Forelimb muscle (tissue), 1 donor: Measurements from ENCODE around the gene KRTAP10-8. TPM values are rescaled to one million over a fixed set of nuclear protein-coding genes. Genes with fewer than 3 reads are reported as not detected.
"Not testable (repeated sequence)": the region's sequence is repeated elsewhere in the genome, so short reads cannot be mapped to it uniquely, and the experiment has no call there.

Source experiments
- DNase-seq: peaks from one replicate; pipeline ENCODE4 v3.0.0-alpha.2; 2013; ENCODE audit warnings: low read depth
- polyA plus RNA-seq: library from polyadenylated mRNA; unstranded; fragments of 120-200 nt; gene quantifications from one replicate; pipeline ENCODE4 v1.2.1, GENCODE V29; 2013; ENCODE audit not compliant: insufficient read length

KRTAP10-8 gene
- polyA plus RNA-seq, 1 donor: not detected

DNA sequence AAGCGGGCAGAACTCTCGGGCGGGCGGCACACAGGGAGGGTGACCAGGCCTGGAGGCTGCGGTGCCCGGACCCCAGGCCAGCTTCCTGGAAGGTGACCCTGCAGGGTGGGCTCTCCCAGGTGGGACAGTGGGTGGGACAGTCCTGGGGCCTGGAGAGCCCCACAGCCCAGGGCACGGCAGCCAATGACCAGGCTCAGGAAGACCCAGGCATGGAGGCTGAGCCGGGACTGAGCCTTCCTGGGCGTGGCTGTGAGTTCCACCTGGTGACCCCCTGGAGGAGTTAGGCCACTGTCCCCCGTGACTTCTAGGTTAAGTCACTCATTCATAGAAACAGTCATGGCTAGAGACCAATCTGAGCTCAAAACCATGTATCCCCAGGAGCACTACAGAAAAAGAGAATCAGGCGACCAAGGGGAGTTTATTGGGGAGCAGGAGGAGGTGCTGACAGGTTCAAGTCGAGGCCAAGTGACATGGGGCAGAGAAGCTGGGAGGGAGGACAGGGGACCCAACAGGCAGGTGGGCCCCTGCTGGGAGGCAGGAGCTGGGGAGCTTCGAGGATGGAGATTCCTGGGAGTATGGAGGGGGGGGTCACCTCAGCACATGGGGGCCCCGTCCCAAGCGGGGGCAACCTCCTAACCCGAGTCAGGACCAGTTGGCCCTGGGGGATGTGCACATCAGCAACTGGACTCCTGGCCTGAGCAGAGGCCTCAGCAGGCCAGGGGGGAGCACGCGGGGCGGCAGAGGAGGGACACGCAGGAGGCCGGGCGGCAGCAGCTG, 32.6 kb upstream of the KRTAP10-8 start:
- DNase-seq: no peak

DNA sequence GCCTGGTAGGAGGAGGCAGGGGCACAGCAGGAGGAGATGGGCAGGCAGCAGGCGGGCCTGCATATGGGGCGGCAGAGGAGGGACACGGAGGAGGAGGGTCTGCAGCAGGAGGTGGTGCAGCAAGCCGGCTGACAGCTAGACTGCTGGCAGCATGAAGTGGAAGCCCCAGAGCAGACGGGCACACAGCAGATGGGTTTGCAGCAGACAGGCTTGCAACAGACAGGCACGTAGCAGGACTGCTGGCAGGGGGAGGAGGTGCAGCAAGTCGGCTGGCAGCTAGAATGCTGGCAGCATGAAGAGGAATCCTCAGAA, 32.1 kb upstream of the KRTAP10-8 start:
- no peak for DNase-seq

DNA sequence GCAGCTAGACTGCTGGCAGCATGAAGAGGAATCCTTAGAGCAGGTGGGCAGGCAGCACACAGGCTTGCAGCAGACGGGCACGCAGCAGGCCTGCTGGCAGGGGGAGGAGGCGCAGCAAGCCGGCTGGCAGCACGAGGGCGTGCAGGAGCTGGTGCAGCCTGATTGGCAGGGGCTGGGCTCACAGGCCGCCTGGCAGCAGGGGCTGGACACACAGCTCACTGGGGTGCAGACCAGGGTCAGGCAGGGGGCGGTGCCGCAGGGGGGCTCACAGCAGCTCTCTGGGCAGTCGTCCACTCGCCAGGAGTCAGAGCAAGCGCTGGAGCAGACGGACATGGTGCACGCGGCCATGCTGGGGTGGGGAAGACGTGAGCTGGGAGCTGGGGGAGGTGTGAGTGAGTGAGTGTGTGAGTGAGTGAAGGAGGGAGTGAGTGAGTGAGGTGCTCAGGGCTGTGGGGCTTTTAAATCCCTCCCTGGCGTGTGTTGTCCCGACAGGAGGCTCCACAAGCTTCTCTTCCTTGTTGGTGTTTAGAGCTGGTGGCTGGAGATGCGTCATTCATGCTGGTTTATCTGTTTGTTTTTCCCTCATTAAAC, 31.6 kb upstream of the KRTAP10-8 start, which contains the start of gene KRTAP10-5:
TSS of gene KRTAP10-5 (minus strand) at position 374 of the 591 bp plus-strand sequence. CDS start at position 348, 26 bp downstream.
- not testable (repeated sequence) for DNase-seq

DNA sequence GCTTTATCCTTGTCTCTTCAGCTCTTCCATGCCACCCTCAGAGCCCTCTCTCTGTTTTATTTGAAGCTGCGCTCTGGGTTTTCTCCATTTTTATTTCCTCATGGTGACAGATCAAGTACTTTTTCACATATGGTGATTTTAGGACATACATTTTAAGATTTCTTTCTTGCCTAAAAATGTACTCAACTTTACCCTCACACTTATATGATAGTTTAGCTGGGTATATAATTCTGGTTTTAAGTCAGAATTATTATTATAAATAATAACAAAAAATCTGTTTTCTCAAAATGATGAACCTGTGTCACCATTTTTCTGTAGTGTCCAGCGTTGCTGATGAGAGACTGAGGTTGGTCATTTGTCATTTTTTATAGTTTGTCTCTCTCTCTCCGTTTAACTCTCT, 30.7 kb upstream of the KRTAP10-8 start:
- DNase-seq: no peak

DNA sequence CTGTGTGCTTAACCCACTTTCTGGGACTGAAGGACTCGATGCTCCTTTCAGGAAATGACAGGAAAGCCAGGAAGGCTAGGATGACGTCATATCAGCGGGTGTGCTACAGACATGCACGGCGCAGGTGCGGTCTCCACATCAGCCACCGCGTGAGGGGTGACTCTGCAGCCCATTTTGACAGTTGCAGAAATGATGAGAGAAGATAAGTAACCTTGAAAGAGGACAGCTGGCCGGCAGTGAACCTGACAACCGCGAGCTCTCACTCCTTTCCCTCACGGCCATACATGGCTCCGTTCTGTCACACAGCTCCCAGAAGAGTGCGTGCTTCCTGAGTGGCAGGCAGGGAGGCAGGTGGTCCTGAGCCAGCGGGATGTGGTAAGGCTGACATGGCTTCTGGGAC, 29.8 kb upstream of the KRTAP10-8 start:
- DNase-seq: no peak

DNA sequence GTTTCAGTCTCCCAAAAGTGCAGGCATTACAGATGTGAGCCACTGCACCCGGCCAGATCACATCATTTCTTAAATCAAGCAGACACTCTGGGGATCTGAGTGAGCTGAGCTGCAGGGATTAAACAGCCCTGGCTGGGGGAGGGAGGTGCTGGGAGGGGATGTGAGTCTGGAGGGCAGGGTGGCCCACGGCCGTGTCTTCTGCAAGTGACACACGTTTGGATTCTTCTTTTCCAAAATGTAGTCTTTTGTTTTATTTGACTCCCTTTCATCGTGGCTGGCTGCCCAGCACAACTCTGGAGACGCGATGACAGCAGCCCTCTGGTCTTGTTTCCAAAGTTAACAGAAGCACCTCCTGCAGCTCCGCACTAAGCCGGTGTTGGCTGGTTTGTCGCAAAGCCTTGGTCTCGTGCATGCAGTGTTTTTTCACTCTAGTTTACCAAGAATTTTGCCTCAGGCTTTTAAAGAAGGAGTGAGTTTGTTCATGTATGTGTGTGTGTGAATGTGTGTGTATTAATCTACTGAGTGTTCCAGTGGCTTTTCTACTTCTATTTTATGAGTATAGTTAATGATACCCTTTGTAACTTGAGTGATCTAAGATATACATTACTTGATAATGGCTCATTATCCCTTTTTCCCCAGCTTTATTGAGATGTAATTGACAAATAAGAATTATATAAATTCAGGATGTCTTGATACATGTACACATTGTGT, 28.6 kb upstream of the KRTAP10-8 start:
- DNase-seq: no peak

DNA sequence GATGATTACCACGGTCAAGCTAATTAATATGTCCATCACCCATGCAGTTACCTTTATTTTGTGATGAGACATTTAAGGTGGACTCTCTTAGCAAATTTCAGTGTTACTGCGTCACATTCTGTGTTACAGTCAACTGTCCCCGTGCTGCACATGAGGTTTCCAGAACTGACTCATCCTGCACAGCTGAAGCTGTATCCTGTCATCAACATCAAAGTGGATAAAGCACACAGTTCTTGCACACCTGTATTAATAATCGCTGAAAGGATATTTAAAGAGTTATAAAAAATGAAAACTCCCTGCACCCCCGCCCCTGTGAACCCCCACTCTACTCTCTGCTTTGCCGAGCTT, 28.1 kb upstream of the KRTAP10-8 start:
- DNase-seq: no peak

DNA sequence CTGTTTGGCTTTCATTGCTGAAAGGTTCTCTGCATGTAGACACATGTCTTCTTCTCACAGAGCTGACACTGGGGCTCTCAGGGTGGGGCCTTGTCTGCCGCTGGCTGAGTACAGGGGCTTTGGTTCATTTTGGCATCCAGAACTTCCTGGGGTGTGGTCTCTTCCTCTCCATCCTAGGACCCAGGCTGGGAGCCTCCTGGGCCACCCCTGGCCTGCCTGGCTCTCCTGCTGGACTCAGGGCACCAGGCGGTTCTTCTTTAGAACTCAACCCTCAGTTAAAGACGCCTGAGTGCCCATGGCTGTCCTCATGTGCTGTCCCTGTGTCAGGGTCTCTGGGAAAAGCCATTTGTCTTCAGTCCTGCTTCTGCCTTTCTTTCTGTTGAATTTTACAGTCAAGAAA, 26.0 kb upstream of the KRTAP10-8 start:
- DNase-seq: no peak

DNA sequence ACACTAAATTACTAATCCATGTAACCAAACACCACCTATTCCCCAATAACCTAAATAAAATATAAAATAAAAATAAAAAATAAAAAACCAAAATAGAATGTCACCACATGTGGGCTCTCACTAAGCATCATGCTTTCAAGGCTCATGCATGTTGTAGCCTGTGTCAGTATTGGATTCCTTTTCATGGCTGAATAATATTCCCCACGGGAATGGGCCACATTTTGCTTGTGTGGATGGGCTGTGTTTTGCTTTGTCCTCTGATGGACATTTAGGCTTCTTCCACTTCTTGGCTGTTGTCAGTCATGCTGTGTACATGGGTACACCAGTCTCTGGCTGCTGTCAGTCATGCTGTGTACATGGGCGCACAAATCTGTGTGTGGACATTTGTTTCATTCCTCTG, 22.8 kb upstream of the KRTAP10-8 start:
- no peak for DNase-seq

DNA sequence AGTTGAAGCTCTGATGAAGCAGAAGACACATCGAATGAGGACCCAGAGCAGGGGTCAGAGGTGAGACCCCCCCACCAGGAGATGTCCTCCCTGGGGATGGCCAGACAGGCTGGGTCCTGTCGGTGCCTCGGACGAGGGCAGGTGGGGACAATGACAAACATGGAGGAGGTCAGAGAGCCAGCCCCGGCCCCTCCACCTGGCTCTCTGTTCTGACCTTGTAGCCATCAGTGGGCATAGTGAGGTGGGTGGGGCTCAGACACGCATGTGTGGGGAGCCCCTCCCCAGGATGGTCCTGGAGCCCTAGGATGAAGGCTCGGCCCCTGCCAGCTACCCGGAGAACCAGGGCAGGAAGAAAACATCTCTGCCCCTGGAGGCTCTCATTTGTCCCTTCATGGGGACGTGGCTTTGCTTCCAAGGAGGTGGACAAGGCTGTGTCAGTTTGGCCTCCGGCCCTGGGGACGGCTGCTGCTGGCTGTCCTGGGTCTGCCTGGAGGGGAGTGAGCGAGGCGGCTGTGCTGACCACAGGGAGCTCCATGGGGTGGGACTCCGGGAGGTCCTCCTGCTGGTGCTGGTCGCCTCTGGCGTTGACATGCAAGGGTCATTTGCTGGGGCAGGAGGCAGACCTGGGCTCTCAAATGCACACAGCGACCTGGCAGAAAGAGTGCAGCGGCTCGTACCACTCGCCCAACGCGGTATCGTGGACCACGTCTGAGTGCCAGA, 22.1 kb upstream of the KRTAP10-8 start:
- no peak for DNase-seq

DNA sequence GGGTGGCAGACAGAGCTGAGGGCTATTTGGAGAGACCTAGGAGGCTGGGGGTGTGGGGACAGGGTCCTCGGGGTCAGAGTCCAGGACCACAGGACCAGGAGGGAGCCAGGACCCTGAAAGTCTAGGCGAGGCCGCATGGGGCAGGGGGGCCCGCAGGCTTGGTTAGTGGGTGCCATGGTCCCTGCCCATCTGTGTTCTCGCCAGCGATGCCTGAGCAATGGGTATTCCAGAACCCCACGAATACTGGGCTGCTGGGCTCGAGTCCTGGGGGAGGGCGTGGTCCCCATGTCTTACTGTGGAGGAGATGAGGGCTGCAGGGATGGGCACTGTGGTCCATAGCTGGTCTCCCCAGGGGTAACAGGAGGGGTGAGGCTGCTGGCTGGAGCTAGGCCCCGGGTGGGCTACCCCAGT, 21.6 kb upstream of the KRTAP10-8 start:
- DNase-seq: no peak

DNA sequence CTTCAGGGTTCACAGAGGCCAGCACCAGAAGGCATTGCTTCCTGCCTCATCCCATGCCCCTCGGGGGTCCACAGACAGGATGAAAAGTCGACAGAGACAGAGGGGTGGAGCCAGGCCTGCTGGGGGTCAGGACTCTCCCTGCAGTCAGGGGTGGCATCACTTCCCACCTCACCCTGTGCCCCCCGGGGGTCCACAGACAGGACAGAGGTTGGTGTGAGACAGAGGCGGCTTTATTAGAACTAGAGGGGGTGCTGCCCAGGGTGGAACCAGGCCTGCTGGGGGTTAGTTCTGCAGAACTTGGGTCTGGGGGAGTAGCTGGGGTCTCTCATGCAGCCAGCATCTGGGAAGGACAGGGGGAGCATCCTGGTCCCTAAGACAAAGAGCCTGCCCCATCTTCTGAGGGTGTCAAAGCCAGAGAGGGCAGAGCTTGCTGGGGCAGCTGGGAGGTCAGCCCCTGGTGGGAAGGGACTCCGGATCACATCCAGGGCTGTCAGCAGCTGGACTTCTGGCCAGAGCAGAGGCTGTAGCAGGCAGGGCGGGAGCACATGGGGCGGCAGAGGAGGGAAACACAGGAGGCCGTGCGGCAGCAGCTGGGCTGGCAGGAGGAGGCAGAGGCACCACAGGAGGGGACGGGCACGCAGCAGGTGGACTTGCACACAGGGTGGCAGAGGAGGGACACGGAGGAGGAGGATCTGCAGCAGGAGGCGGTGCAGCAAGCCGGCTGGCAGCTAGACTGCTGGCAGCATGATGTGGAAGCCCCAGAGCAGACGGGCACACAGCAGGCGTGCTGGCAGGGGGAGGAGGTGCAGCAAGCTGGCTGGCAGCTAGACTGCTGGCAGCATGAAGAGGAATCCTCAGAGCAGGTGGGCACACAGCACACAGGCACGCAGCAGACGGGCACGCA, 20.7 kb upstream of the KRTAP10-8 start:
- DNase-seq: not testable (repeated sequence)

DNA sequence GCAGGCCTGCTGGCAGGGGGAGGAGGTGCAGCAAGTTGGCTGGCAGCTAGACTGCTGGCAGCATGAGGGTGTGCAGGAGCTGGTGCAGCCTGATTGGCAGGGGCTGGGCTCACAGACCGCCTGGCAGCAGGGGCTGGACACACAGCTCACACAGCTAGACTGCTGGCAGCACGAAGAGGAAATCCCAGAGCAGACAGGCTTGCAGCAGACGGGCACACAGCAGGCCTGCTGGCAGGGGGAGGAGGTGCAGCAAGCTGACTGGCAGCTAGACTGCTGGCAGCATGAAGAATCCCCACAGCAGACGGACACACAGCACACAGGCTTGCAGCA, 20.1 kb upstream of the KRTAP10-8 start:
- DNase-seq: not testable (repeated sequence)

DNA sequence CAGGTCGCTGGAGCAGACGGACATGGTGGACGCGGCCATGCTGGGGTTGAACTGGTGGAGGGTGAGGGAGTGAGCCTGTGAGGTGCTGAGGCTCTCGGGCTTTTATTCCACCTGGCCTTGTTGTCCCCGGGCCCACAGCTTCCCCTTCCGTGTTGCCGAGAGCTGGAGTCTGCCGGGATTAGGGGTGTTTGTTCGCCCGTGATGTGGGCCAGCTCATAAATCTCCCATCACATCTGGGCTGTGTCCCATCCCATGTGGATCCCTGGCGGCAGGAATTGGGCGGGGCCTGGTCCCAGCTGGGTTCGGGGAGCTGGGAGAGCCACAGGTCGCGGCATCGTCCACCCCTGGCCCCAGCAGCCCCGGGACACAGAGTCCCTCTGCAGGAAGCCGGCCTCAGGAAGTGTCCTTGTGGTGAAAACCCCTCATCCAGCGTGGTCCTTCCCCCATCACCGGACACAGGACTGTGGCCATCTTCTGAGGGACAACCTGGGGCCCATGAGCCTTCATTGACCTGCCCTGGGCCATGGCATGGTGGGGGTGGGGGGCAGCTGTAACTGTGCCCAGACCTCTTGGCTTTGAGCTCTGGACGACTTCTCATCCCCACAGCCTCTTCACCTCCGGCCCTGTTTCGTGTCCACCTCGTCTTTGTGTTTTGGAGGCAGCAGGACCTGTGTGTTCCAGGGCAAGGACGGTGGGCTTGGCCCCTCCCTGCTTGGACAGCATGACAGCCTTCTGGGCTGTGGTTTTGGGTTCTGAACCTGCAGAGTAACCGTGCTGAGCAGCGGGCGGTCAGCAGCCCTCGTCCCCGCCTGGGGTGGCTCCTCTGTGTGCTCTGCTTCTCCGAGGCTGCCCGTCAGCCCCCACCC, 19.2 kb upstream of the KRTAP10-8 start, which contains the start of gene KRTAP10-6:
TSS of gene KRTAP10-6 (minus strand) at position 60 of the 866 bp plus-strand sequence. CDS start at position 39, 21 bp downstream.
- DNase-seq: no peak

DNA sequence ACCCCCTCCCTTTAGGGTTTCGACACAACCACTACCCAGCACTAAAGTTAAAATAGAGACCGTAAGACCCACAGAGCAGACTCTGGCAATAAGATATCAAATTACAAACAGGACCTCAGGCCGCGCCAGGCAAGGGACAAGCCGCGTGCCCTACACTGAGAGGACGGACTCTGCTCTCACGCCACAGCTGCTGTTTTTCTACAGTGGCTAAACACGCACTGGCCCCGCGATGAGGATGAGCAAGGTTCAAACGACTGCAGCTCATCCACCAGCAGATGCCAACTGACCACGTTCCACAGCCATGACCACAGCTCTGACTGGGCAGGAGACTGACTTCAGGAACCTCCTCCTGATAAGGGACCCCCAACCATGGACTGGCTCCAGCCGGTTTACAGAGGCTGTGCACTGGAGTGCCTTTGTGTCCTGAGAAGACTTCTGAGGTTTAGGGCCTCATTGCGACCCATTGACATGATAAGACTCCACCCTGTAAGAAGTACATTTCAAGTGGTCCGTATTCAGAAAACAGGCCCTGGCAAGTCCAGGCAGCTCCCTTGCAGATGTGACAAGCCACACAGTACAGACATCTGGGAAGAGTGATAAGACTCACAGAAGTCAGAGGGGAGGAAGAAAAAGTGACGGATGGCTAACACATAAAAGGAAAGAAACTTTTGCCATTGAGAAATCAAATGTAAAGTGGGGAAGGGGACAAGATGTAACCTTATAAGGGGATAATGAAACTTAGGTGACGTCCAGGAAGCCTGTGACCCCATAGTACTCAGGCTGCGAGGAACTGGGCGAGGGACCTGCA, 18.1 kb upstream of the KRTAP10-8 start:
- DNase-seq: no peak

DNA sequence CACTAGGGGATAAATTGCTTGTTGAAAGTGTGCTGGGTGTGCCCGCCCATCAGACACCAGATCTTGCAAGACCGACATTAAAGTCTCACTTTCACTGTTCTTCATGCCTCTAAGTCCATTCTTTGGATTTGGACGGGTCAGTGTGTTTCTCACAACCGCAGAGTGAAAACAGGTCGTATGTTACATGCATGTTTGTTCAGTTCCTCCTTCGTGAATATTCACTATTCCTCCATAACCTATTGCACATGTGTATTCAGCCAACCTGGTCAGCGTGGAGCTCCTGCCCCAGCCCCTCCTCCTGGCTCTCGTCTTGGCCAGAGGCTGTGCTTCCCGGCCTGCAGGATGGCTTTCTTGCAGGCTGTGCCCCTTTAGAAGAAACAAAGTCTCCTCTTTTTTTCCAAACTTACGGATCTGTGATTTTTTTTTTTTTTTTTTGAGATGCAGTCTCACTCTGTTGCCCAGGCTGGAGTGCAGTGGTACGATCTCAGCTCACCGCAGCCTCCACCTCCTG, 17.4 kb upstream of the KRTAP10-8 start:
- DNase-seq: no peak

DNA sequence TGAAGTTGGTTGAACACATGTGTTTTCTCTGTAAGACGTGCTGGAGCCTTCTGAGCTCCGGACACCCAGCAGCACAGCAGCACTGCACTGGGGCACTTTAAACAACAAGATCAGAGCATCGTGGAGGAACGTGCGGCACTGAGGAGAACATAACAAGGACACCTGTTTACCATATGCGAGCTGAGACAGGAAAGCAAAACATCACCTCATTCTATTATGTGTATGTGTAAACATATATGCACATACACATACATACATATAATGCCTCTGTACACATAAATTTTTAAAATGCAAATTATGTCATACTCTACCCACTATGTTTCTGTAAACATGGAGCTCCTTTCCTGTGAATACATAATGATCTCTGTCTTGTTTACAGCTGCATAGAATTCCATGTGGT, 16.4 kb upstream of the KRTAP10-8 start:
- DNase-seq: no peak

DNA sequence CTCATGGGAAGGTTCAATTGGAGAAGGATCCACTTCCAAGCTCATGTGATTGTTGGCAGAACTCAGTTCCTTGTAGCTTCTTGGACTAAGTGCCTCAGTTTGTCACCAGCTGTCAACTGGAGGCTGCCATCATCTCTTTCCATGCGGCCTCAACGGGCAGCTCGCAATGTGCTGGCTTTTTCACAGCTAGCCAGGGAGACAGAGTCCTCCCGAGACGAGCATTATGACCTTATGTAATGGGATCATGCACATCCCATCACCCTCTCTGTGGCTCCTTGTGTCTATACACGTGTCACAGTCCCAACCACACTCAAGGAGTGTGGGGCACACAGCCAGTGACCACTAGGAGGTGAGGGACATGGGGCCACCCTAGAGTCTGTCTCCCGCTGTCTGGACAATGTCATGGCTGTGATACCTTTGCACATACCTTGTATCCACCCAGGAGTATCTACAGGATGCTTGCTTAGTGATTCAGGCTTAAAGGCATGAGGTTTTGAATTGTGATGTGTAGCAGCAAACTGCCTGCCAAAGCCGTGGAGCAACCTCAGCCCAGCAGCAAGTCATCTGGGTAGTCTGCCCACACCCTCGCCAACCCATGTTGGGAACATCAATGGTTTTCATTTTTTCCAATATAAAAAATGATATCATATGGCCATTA, 15.7 kb upstream of the KRTAP10-8 start:
- no peak for DNase-seq

DNA sequence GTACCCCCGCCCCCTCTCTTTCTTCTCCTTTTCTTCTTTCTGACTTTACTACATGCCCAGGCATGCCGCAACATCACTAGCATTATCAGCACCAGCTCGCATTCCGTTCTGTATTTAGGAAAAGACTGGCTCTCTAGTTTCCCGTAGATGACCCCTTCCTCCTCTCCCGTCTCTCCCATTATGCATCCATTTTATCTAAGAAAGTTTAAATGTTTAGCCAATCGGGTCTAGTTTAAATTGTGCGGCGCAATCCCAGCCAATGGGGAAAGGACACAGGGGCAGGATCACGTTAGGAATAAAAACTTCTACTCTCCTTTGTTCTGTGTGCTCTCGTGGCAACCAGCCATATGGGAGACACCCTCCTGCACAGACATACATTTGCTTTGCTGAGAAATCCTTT, 13.8 kb upstream of the KRTAP10-8 start:
- no peak for DNase-seq
